Measurements from ENCODE around the gene U2AF1L4.

Gene U2AF1L4

DNA sequence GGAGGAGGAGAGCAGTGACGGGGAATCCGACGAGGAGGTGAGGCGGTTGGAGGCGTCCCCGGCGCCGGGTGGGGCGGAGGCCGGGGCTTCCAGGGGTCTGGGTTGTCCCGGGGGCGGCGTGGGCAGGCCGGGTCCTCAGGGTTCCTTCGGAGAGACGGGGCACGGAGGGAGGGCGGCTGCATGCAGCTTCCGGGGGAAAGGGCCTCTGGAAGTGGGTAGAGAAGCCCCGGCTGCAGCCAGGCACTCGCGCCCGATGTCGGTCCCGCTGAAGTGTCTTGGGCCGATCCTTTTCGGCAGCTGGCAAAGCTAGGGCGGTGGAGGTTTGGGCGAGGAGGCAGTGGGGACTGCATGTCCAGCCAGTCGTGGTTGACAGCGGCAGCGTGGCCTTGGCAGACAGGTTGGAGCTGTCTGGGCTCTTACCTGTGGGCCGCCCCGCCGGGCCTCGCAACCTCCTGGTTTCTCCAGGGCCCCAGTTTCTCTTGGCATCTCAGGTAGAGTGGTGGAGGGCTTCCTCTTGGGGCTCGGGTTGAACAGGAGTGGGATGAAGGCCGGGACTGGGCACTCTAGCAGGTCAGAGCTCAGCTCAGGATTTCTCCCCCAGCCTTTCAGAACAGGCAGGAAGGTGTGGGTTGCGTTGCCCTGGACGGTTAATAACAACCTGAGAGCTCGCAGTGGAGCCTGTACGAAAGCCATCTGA lies 26.7 kb downstream of the U2AF1L4 start:
- TF ChIP-seq YY1 (IDR thresholded peaks at IDR 0.05; ENCODE audit: low read depth) (no peak), CREB1 (IDR thresholded peaks at IDR 0.05; ENCODE audit: low read depth) (no peak), NFIC (IDR thresholded peaks at IDR 0.05) (no peak), TAF1 (IDR thresholded peaks at IDR 0.05; ENCODE audit: low read depth) (0 out of 2 replicates have a peak, but pooled peaks have one; percentile 5), ZBTB7A (IDR thresholded peaks at IDR 0.05; ENCODE audit: low read depth) (no peak), FOXM1 (IDR thresholded peaks at IDR 0.05; ENCODE audit: borderline replicate concordance, low read depth) (no peak)

GRCh38 chr19:35717665-35718344 lies 27.4 kb downstream of the U2AF1L4 start, which contains the start of gene KMT2B:
KMT2B (plus strand) TSS chr19:35718003; CDS start chr19:35718019, 16 bp downstream.
- TF ChIP-seq FOXM1 (IDR thresholded peaks at IDR 0.05; ENCODE audit: borderline replicate concordance, low read depth) (no peak), YY1 (IDR thresholded peaks at IDR 0.05; ENCODE audit: low read depth) (peak; percentile 83), TEAD4 (IDR thresholded peaks at IDR 0.05) (no peak), CEBPB (IDR thresholded peaks at IDR 0.05) (no peak), REST (IDR thresholded peaks at IDR 0.05; ENCODE audit: low read depth) (no peak), RAD21 (IDR thresholded peaks at IDR 0.05; ENCODE audit: low read depth) (no peak), TCF12 (IDR thresholded peaks at IDR 0.05; ENCODE audit: low read depth) (peak; percentile 69; the same call in 1 of the 2 replicates), CREB1 (IDR thresholded peaks at IDR 0.05; ENCODE audit: low read depth) (peak; percentile 25; the same call in 1 of the 2 replicates), EP300 (IDR thresholded peaks at IDR 0.05; ENCODE audit: borderline replicate concordance) (no peak), EGR1 (IDR thresholded peaks at IDR 0.05) (no peak), TAF1 (IDR thresholded peaks at IDR 0.05; ENCODE audit: low read depth) (peak; percentile 3; the same call in 1 of the 2 replicates), NFIC (IDR thresholded peaks at IDR 0.05) (no peak)

GRCh38 chr19:35716801-35717664 lies 28.2 kb downstream of the U2AF1L4 start:
- no peak for TF ChIP-seq EP300 (IDR thresholded peaks at IDR 0.05; ENCODE audit: borderline replicate concordance)
- peak; percentile 26; the same call in 1 of the 2 replicates for TF ChIP-seq MAX (IDR thresholded peaks at IDR 0.05)
- TF ChIP-seq TCF12 (IDR thresholded peaks at IDR 0.05; ENCODE audit: low read depth): peak; percentile 77
- peak; percentile 94 for TF ChIP-seq EGR1 (IDR thresholded peaks at IDR 0.05)
- TF ChIP-seq CREB1 (IDR thresholded peaks at IDR 0.05; ENCODE audit: low read depth): peak; percentile 17; the same call in 1 of the 2 replicates
- TF ChIP-seq ZBTB7A (IDR thresholded peaks at IDR 0.05; ENCODE audit: low read depth): peak; percentile 89; the same call in 1 of the 2 replicates
- TF ChIP-seq FOXM1 (IDR thresholded peaks at IDR 0.05; ENCODE audit: borderline replicate concordance, low read depth): no peak
- TF ChIP-seq NFIC (IDR thresholded peaks at IDR 0.05): no peak
- TF ChIP-seq TEAD4 (IDR thresholded peaks at IDR 0.05): no peak
- TF ChIP-seq REST (IDR thresholded peaks at IDR 0.05; ENCODE audit: low read depth): peak; percentile 20; the same call in 1 of the 2 replicates
- peak; percentile 31 for TF ChIP-seq TAF1 (IDR thresholded peaks at IDR 0.05; ENCODE audit: low read depth)
- TF ChIP-seq RAD21 (IDR thresholded peaks at IDR 0.05; ENCODE audit: low read depth): peak; percentile 71
- TF ChIP-seq CEBPB (IDR thresholded peaks at IDR 0.05): no peak
- TF ChIP-seq YY1 (IDR thresholded peaks at IDR 0.05; ENCODE audit: low read depth): peak; percentile 38
- peak; percentile 17; the same call in 1 of the 2 replicates for TF ChIP-seq USF1 (IDR thresholded peaks at IDR 0.05)

DNA sequence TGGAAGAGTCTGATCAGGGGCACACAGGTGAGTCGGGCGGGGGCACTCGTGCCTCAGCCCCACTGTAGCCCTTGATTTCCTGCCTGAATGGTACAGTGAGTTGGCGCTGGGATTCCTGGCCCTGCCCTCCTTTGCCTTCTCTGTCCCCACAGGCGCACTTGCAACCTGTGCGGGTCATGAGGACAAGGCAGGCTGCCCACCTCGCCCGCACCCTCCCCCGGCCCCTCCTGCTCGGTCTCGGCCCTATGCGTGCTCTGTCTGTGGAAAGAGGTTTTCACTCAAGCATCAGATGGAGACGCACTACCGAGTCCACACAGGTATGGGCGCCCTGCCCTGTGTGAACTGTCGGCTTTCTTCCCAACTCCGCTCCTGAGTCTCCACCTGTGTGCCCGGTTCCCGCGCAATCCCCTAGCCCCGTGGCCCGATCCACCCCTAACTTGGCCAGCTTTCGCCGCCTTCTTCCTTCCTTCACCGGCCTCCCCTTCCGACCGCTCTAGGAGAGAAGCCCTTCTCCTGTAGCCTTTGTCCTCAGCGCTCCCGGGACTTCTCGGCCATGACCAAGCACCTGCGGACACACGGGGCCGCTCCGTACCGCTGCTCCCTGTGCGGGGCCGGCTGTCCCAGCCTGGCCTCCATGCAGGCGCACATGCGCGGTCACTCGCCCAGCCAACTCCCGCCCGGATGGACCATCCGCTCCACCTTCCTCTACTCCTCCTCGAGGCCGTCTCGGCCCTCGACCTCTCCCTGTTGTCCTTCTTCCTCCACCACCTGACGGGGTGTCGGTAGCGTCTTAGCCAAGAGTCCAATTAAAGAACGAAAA lies 29.0 kb downstream of the U2AF1L4 start:
- TF ChIP-seq USF1 (IDR thresholded peaks at IDR 0.05) (0 out of 2 replicates have a peak, but pooled peaks have one; percentile 4), MAX (IDR thresholded peaks at IDR 0.05) (peak; percentile 92), CREB1 (IDR thresholded peaks at IDR 0.05; ENCODE audit: low read depth) (no peak), TEAD4 (IDR thresholded peaks at IDR 0.05) (no peak), RAD21 (IDR thresholded peaks at IDR 0.05; ENCODE audit: low read depth) (no peak), ZBTB7A (IDR thresholded peaks at IDR 0.05; ENCODE audit: low read depth) (no peak)
